H1 (cell line): ENCODE results near the gene SUGP2. TPM values are rescaled to one million over a fixed set of nuclear protein-coding genes. Genes with fewer than 3 reads are reported as not detected.

ENCODE experiments used
- polyA plus RNA-seq, 7 experiments: library from polyadenylated mRNA; depleted of rRNA in 3 of 7; stranded (reverse) in 5 of 7; unstranded in 2 of 7; fragments of >200 nt in 5 of 7; fragments of 200-250 nt in 2 of 7; gene quantifications; 1 replicate in 5 of 7; 2 replicates in 1 of 7; 4 replicates in 1 of 7; pipeline versions ENCODE4 v1.2.1 to v1.2.3, GENCODE V29; 2011 to 2013; ENCODE audit warnings: missing spikeins in 2 of 7, mixed read lengths in 2 of 7
- total RNA-seq: library from RNA; stranded (reverse); fragmentation: NEBNext Ultra II Directional; extraction: Animal tissue kit (Norgen Biotek cat#: 25700); gene quantifications from 2 replicates; pipeline ENCODE4 v1.2.1, GENCODE V29; 2021
- TF ChIP-seq, protein P1 (sequence below): IDR thresholded peaks from 2 replicates; pipeline ENCODE4 v1.6.1; 2012; ENCODE audit warnings: inconsistent platforms

Gene SUGP2
- total and polyA plus RNA-seq, 2 of the 8 experiments (the other 6 are each of a cell fraction or from before 2014, with no cell fraction given) = 57.7 to 114 TPM

DNA sequence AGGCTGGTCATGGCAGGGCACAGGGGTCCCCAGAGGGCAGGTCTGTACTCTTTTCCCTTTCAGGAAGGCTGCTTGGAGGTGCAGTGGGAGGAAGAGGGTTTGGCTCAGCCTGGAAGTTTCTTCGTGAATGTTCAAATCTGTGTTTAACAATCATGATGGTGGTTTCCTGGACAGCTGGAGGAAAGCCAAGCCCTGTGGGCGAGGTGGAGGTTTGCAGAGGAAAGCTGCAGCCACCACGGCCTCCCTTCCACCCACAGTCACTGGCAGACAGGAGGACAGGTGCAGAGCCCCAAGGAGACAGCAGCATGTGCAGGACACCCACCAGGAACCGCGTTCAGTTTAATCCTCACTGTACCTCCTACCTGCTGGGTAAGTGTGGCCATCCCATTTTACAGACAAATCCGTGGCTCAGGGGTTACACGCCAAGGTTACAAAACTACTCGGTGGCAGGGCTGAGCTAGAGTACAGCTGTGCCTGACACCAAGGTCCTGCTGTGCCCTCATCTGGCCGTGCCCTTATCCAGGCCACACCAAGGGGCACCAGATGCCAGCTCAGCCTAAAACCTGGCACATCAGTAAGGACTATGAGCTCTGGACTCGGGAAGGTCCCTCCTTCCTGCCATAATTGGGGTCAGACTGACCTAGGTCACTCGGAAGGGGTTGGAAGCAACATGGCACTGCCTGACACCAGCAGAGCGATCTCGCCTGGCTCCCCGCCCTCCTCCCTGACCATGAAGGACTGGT, 34.1 kb downstream of the SUGP2 start (continued):
- TF ChIP-seq, protein P1, sequence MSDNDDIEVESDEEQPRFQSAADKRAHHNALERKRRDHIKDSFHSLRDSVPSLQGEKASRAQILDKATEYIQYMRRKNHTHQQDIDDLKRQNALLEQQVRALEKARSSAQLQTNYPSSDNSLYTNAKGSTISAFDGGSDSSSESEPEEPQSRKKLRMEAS = no peak
